ENCODE measurements around the gene GALNT14.

The GALNT14 gene

GRCh38 chr2:30968660-30969397 is 169.4 kb downstream of the GALNT14 start:
- no peak for DNase-seq

GRCh38 chr2:30966786-30967185 is 171.5 kb downstream of the GALNT14 start:
- DNase-seq: no peak

- no peak for DNase-seq
Observed at GRCh38 chr2:30965022-30965531, 173.2 kb downstream of the GALNT14 start.

- no peak for DNase-seq
Observed at GRCh38 chr2:30964334-30965005, 173.8 kb downstream of the GALNT14 start.

GRCh38 chr2:30963184-30963583 is 175.1 kb downstream of the GALNT14 start:
- DNase-seq: no peak

GRCh38 chr2:30960213-30960612 is 178.0 kb downstream of the GALNT14 start:
- no peak for DNase-seq

GRCh38 chr2:30959653-30960052 is 178.6 kb downstream of the GALNT14 start:
- DNase-seq: no peak

- no peak for DNase-seq
Observed at GRCh38 chr2:30958918-30959265, 179.3 kb downstream of the GALNT14 start.

GRCh38 chr2:30958193-30958917 is 179.9 kb downstream of the GALNT14 start:
- DNase-seq: no peak

- DNase-seq: no peak
Observed at GRCh38 chr2:30957591-30957990, 180.6 kb downstream of the GALNT14 start.

- DNase-seq: no peak
Observed at GRCh38 chr2:30956995-30957394, 181.2 kb downstream of the GALNT14 start.

- no peak for DNase-seq
Observed at GRCh38 chr2:30955516-30956132, 182.6 kb downstream of the GALNT14 start.

- no peak for DNase-seq
Observed at GRCh38 chr2:30950339-30950738, 187.9 kb downstream of the GALNT14 start.

GRCh38 chr2:30949435-30949834 is 188.8 kb downstream of the GALNT14 start:
- DNase-seq: no peak

GRCh38 chr2:30948857-30949256 is 189.4 kb downstream of the GALNT14 start:
- no peak for DNase-seq

- no peak for DNase-seq
Observed at GRCh38 chr2:30948130-30948529, 190.1 kb downstream of the GALNT14 start.

GRCh38 chr2:30947686-30948085 is 190.6 kb downstream of the GALNT14 start:
- DNase-seq: no peak

GRCh38 chr2:30942419-30942818 is 195.8 kb downstream of the GALNT14 start:
- no peak for DNase-seq

- no peak for DNase-seq
Observed at GRCh38 chr2:30940839-30941238, 197.4 kb downstream of the GALNT14 start.

- DNase-seq: no peak
Observed at GRCh38 chr2:30939364-30939763, 198.9 kb downstream of the GALNT14 start.

- no peak for DNase-seq
Observed at GRCh38 chr2:30938196-30938595, 200.0 kb downstream of the GALNT14 start.

- no peak for DNase-seq
Observed at GRCh38 chr2:30936977-30937376, 201.3 kb downstream of the GALNT14 start.

GRCh38 chr2:30935795-30936194 is 202.4 kb downstream of the GALNT14 start:
- DNase-seq: no peak
